ENCODE results near the gene KCNAB1. TPM values are rescaled to one million over a fixed set of nuclear protein-coding genes. Genes with fewer than 3 reads are reported as not detected.

KCNAB1 gene
- total and polyA plus RNA-seq, 2 donors (not counting 1 experiment from before 2014, with no cell fraction given) = 0.03 to 0.33 TPM

GRCh38 chr3:156349111-156349510 lies 228.7 kb downstream of the KCNAB1 start:
- no peaks in the 10 kb centered on the region for H3K4me1 ChIP-seq (ENCODE audit: control insufficient read depth, extremely low read depth, insufficient read depth, low read length)
- no peak for DNase-seq (ENCODE audit: low read depth in 2 of 2)
- H4K20me1 ChIP-seq (ENCODE audit: control insufficient read depth, extremely low read depth, insufficient read depth, low read length) = no peaks in the 10 kb centered on the region
- no peaks in the 10 kb centered on the region for H3K36me3 ChIP-seq (ENCODE audit: control insufficient read depth, insufficient read depth, low read length)
- no peaks in the 10 kb centered on the region for H3K27me3 ChIP-seq (ENCODE audit: control insufficient read depth, insufficient read depth, low read length)
- H3K27ac ChIP-seq (ENCODE audit: insufficient read depth, low read length) = no peak overlapping the region
- no peak overlapping the region for H2AFZ ChIP-seq (ENCODE audit: low read length)
- TF ChIP-seq EZH2 (IDR thresholded peaks at IDR 0.05; ENCODE audit: low read length, missing control alignments) = no peak
- TF ChIP-seq CTCF (conservative IDR thresholded peaks at IDR 0.05 in 1 of 2, IDR thresholded peaks at IDR 0.05 in 1 of 2; ENCODE audit: low read depth in 1 of 2, low read length in 2 of 2) = no peak
- H3K4me3 ChIP-seq (replicated peaks in 1 of 4; ENCODE audit: control extremely low read depth in 1 of 4, insufficient read depth in 1 of 4, low read depth in 3 of 4, low read length in 4 of 4) = no peak overlapping the region
- no peaks in the 10 kb centered on the region for H3K9me3 ChIP-seq (ENCODE audit: control insufficient read depth, insufficient read depth, low read depth, low read length)
- H3K4me2 ChIP-seq (ENCODE audit: extremely low read depth, insufficient read depth, low read length) = no peak overlapping the region
- H3K9ac ChIP-seq (ENCODE audit: insufficient read depth, low read length) = no peak overlapping the region
- no peaks in the 10 kb centered on the region for H3K79me2 ChIP-seq (ENCODE audit: control insufficient read depth, insufficient read depth, low read length)

GRCh38 chr3:156349978-156350377 lies 229.6 kb downstream of the KCNAB1 start:
- H3K4me2 ChIP-seq (ENCODE audit: extremely low read depth, insufficient read depth, low read length) = no peak overlapping the region
- no peak overlapping the region for H3K9ac ChIP-seq (ENCODE audit: insufficient read depth, low read length)
- no peaks in the 10 kb centered on the region for H3K79me2 ChIP-seq (ENCODE audit: control insufficient read depth, insufficient read depth, low read length)
- no peaks in the 10 kb centered on the region for H3K4me1 ChIP-seq (ENCODE audit: control insufficient read depth, extremely low read depth, insufficient read depth, low read length)
- TF ChIP-seq EZH2 (IDR thresholded peaks at IDR 0.05; ENCODE audit: low read length, missing control alignments) = no peak
- TF ChIP-seq CTCF (conservative IDR thresholded peaks at IDR 0.05 in 1 of 2, IDR thresholded peaks at IDR 0.05 in 1 of 2; ENCODE audit: low read depth in 1 of 2, low read length in 2 of 2) = no peak
- H3K27me3 ChIP-seq (ENCODE audit: control insufficient read depth, insufficient read depth, low read length) = no peaks in the 10 kb centered on the region
- no peak overlapping the region for H3K27ac ChIP-seq (ENCODE audit: insufficient read depth, low read length)
- DNase-seq (ENCODE audit: low read depth in 2 of 2) = no peak
- no peaks in the 10 kb centered on the region for H3K36me3 ChIP-seq (ENCODE audit: control insufficient read depth, insufficient read depth, low read length)
- no peak overlapping the region for H2AFZ ChIP-seq (ENCODE audit: low read length)
- H3K9me3 ChIP-seq (ENCODE audit: control insufficient read depth, insufficient read depth, low read depth, low read length) = no peaks in the 10 kb centered on the region
- H4K20me1 ChIP-seq (ENCODE audit: control insufficient read depth, extremely low read depth, insufficient read depth, low read length) = no peaks in the 10 kb centered on the region
- H3K4me3 ChIP-seq (replicated peaks in 1 of 4; ENCODE audit: control extremely low read depth in 1 of 4, insufficient read depth in 1 of 4, low read depth in 3 of 4, low read length in 4 of 4) = no peak overlapping the region

GRCh38 chr3:156350781-156351180 lies 230.4 kb downstream of the KCNAB1 start:
- Histone ChIP-seq H3K9me3 (ENCODE audit: control insufficient read depth, insufficient read depth, low read depth, low read length) (no peaks in the 10 kb centered on the region), H3K36me3 (ENCODE audit: control insufficient read depth, insufficient read depth, low read length) (no peaks in the 10 kb centered on the region), H3K27me3 (ENCODE audit: control insufficient read depth, insufficient read depth, low read length) (no peaks in the 10 kb centered on the region), H3K27ac (ENCODE audit: insufficient read depth, low read length) (no peak overlapping the region), H3K4me1 (ENCODE audit: control insufficient read depth, extremely low read depth, insufficient read depth, low read length) (no peaks in the 10 kb centered on the region), H2AFZ (ENCODE audit: low read length) (no peak overlapping the region), H3K79me2 (ENCODE audit: control insufficient read depth, insufficient read depth, low read length) (no peaks in the 10 kb centered on the region), H3K4me2 (ENCODE audit: extremely low read depth, insufficient read depth, low read length) (no peak overlapping the region), H3K4me3 (replicated peaks in 1 of 4; ENCODE audit: control extremely low read depth in 1 of 4, insufficient read depth in 1 of 4, low read depth in 3 of 4, low read length in 4 of 4) (no peak overlapping the region), H3K9ac (ENCODE audit: insufficient read depth, low read length) (no peak overlapping the region), H4K20me1 (ENCODE audit: control insufficient read depth, extremely low read depth, insufficient read depth, low read length) (no peaks in the 10 kb centered on the region)
- DNase-seq (ENCODE audit: low read depth in 2 of 2) = no peak
- TF ChIP-seq EZH2 (IDR thresholded peaks at IDR 0.05; ENCODE audit: low read length, missing control alignments) (no peak), CTCF (conservative IDR thresholded peaks at IDR 0.05 in 1 of 2, IDR thresholded peaks at IDR 0.05 in 1 of 2; ENCODE audit: low read depth in 1 of 2, low read length in 2 of 2) (no peak)

Data from fibroblast of lung (primary cell).